ENCODE data around the gene CD2BP2. TPM values are rescaled to one million over a fixed set of nuclear protein-coding genes. Genes with fewer than 3 reads are reported as not detected.

CD2BP2 gene
- total and polyA plus RNA-seq, 9 of the 15 experiments (the other 6 are each of a cell fraction or from before 2014, with no cell fraction given): 3.9 to 51.1 (median 32.8) TPM

DNA sequence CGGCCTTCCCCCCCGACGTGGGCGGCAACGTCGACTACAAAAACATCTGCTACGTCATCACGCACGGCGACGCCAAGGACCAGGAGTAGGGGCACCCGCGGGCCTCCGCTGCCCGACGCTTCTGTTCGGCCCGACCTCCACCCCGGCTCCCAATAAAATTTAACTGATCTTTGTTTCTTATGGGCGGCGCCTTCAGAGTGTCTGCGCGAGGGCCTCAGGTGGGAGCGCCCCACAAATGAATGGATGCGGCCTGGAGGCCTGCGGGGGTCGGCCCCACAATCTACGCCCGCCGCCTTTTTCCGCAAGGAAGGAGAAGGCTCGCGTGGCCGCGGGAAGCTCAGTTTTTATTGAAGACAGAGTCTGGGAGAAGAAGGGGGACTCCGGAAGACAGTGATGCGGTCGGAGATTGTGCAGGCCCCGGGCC is 22.7 kb upstream of the CD2BP2 start (continued):
- TF ChIP-seq KLF10 (CRISPR knock-in tag; IDR thresholded peaks at IDR 0.05) (no peak), ZNF232 (CRISPR knock-in tag; IDR thresholded peaks at IDR 0.05) (no peak), MITF (IDR thresholded peaks at IDR 0.05) (no peak), ZNF184 (CRISPR knock-in tag; IDR thresholded peaks at IDR 0.05) (no peak), POLR2B (IDR thresholded peaks at IDR 0.05; ENCODE audit: low read depth, partially characterized antibody) (no peak), CREBBP (IDR thresholded peaks at IDR 0.05; ENCODE audit: low read depth, low read length) (no peak), BCL6 (CRISPR knock-in tag; IDR thresholded peaks at IDR 0.05) (no peak), PML (IDR thresholded peaks at IDR 0.05; ENCODE audit: low read length) (peak; percentile 64; the same call in 1 of the 2 replicates), HNRNPK (IDR thresholded peaks at IDR 0.05; ENCODE audit: low read depth, low read length, poor library complexity, severe bottlenecking) (no peak), ELK3 (CRISPR knock-in tag; IDR thresholded peaks at IDR 0.05) (no peak), ZNF830 (CRISPR knock-in tag; IDR thresholded peaks at IDR 0.05) (0 out of 2 replicates have a peak, but pooled peaks have one; percentile 54), FOXP1 (CRISPR knock-in tag; IDR thresholded peaks at IDR 0.05) (no peak)
- TF ChIP-seq, protein P1, sequence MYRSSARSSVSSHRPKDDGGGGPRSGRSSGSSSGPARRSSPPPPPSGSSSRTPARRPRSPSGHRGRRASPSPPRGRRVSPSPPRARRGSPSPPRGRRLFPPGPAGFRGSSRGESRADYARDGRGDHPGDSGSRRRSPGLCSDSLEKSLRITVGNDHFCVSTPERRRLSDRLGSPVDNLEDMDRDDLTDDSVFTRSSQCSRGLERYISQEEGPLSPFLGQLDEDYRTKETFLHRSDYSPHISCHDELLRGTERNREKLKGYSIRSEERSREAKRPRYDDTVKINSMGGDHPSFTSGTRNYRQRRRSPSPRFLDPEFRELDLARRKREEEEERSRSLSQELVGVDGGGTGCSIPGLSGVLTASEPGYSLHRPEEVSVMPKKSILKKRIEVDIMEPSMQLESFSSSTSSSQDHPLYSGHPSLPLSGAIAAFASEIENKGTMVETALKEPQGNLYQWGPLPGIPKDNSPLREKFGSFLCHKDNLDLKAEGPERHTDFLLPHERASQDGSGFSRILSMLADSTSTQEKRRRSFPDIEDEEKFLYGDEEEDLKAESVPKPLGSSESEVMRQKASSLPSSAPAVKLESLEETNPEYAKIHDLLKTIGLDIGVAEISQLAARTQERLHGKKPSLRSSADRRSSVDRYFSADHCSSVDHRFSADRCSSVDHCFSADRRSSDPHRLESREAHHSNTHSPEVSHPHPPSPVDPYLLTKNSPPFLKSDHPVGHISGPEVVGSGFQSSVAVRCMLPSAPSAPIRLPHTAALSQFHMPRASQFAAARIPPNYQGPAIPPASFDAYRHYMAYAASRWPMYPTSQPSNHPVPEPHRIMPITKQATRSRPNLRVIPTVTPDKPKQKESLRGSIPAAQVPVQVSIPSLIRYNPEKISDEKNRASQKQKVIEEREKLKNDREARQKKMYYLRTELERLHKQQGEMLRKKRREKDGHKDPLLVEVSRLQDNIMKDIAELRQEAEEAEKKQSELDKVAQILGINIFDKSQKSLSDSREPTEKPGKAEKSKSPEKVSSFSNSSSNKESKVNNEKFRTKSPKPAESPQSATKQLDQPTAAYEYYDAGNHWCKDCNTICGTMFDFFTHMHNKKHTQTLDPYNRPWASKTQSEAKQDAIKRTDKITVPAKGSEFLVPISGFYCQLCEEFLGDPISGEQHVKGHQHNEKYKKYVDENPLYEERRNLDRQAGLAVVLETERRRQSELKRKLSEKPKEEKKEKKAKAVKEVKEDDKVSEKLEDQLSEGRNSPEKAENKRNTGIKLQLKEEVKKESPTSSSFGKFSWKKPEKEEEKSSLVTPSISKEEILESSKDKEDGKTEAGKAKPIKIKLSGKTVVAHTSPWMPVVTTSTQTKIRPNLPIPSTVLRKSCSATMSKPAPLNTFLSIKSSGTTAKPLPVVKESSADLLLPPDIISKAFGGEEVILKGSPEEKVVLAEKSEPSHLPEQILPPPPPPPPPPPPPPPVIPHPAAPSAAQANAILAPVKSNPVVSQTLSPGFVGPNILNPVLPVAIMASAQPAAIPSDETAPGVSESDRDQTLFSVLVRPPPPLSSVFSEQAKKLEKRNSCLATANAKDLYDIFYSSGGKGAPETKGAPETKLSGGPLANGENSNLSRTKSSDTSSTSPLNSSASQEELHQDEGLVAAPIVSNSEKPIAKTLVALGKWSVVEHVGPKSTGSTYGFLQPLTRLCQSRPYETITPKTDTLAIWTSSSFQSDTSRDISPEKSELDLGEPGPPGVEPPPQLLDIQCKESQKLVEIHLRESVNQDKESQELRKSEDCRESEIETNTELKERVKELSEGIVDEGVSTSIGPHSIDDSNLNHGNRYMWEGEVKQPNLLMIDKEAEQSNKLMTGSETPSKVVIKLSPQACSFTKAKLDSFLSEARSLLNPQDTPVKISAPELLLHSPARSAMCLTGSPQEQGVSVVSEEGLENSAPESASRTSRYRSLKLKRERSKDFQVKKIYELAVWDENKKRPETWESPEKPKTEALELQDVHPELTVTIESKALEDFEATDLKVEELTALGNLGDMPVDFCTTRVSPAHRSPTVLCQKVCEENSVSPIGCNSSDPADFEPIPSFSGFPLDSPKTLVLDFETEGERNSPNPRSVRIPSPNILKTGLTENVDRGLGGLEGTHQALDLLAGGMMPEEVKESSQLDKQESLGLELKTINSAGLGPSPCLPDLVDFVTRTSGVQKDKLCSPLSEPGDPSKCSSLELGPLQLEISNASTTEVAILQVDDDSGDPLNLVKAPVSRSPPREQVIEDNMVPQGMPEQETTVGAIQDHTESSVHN (IDR thresholded peaks at IDR 0.05; ENCODE audit: borderline replicate concordance in 1 of 2, low read depth in 1 of 2): no peak
